SU-DHL-6 (cell line): ENCODE results near the gene SLC45A3.

ENCODE experiments used
- EZH2phosphoT487 ChIP-seq: fragments of 200-600 bp; sonication (generic), shearing (Covaris generic); conservative IDR thresholded peaks from 2 replicates; pipeline ENCODE4 v1.6.1; 2018; ENCODE audit warnings: mild to moderate bottlenecking, antibody characterized with exemption, low read length, moderate library complexity, mixed read lengths
- TF ChIP-seq, protein P1 (sequence below): fragments of 200-600 bp; sonication (generic); IDR thresholded peaks from one replicate; pipeline ENCODE4 v1.5.1; 2017; ENCODE audit warnings: antibody characterized with exemption, mild to moderate bottlenecking, low read length, moderate library complexity; ENCODE audit not compliant: insufficient read depth, poor library complexity, severe bottlenecking

DNA sequence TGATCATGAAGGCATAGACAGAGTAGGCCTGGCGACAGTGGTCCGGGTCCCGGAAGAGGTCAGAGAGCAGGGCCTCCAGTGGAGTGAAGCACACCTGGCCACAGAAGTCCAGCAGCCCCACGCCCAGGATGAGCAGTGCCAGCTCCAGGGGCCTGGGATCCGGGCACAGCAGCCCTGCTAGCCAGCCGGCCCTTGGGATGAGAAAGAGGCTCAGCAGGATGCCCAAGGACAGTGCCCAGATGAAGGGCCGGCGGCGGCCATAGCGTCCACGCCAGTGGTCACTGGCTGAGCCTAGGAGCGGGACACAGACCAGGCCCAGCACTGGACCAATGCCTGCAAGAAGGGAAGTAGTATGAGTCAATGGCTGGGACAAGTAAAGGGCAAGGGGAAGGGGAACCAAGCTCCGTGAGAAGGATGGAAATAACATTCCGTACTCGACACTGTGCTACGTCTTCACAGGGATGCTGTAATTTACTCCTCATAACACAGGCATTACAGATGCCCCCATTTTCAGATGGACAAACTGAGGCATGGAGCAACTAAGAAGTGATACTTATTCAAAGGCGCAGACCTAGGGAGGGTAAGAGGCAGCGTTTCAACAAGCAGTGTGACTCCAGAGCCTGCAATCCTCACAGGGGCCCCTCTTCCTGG lies 16.9 kb downstream of the SLC45A3 start:
- TF ChIP-seq, protein P1, sequence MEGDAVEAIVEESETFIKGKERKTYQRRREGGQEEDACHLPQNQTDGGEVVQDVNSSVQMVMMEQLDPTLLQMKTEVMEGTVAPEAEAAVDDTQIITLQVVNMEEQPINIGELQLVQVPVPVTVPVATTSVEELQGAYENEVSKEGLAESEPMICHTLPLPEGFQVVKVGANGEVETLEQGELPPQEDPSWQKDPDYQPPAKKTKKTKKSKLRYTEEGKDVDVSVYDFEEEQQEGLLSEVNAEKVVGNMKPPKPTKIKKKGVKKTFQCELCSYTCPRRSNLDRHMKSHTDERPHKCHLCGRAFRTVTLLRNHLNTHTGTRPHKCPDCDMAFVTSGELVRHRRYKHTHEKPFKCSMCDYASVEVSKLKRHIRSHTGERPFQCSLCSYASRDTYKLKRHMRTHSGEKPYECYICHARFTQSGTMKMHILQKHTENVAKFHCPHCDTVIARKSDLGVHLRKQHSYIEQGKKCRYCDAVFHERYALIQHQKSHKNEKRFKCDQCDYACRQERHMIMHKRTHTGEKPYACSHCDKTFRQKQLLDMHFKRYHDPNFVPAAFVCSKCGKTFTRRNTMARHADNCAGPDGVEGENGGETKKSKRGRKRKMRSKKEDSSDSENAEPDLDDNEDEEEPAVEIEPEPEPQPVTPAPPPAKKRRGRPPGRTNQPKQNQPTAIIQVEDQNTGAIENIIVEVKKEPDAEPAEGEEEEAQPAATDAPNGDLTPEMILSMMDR: no peak
- no peak for TF ChIP-seq EZH2phosphoT487
